ENCODE data around the gene ANP32A.

Gene ANP32A

GRCh38 chr15:68809517-68809916 is 11.2 kb downstream of the ANP32A start:
- H3K4me3 ChIP-seq (ENCODE audit: control insufficient read depth, low read depth, low read length), result no peak overlapping the region
- no peak for DNase-seq (ENCODE audit: low read depth)
- TF ChIP-seq, protein P1, sequence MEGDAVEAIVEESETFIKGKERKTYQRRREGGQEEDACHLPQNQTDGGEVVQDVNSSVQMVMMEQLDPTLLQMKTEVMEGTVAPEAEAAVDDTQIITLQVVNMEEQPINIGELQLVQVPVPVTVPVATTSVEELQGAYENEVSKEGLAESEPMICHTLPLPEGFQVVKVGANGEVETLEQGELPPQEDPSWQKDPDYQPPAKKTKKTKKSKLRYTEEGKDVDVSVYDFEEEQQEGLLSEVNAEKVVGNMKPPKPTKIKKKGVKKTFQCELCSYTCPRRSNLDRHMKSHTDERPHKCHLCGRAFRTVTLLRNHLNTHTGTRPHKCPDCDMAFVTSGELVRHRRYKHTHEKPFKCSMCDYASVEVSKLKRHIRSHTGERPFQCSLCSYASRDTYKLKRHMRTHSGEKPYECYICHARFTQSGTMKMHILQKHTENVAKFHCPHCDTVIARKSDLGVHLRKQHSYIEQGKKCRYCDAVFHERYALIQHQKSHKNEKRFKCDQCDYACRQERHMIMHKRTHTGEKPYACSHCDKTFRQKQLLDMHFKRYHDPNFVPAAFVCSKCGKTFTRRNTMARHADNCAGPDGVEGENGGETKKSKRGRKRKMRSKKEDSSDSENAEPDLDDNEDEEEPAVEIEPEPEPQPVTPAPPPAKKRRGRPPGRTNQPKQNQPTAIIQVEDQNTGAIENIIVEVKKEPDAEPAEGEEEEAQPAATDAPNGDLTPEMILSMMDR (conservative IDR thresholded peaks at IDR 0.05; ENCODE audit: control insufficient read depth, insufficient read depth, low read depth, low read length), result no peak

DNA sequence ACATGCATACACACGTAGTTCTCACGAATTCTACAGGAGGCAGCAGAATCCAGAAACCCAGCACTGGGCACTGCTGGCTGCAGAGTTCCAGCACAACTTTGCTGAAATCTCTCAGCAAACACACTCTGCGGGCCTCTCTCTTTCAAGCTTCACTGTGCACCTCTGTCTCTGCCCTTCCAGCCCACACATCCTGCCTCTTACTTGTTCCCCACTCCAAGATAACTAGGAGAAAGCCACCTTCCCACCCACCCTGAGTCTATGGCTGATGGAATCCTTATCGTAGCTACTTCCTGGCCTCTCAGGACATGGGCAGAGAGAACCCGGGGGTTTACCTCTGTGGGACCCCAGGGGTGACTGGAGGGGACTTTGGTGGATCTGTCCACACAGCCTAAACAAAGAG is 11.9 kb downstream of the ANP32A start:
- TF ChIP-seq, protein P1 (conservative IDR thresholded peaks at IDR 0.05; ENCODE audit: control insufficient read depth, insufficient read depth, low read depth, low read length), result no peak
- H3K4me3 ChIP-seq (ENCODE audit: control insufficient read depth, low read depth, low read length), result no peak overlapping the region
- no peak for DNase-seq (ENCODE audit: low read depth)

- TF ChIP-seq, protein P1 (conservative IDR thresholded peaks at IDR 0.05; ENCODE audit: control insufficient read depth, insufficient read depth, low read depth, low read length), result no peak
- DNase-seq (ENCODE audit: low read depth), result no peak
- no peak overlapping the region for H3K4me3 ChIP-seq (ENCODE audit: control insufficient read depth, low read depth, low read length)
Observed at GRCh38 chr15:68808091-68808490, 12.6 kb downstream of the ANP32A start.

GRCh38 chr15:68807249-68807648 is 13.4 kb downstream of the ANP32A start:
- TF ChIP-seq, protein P1 (conservative IDR thresholded peaks at IDR 0.05; ENCODE audit: control insufficient read depth, insufficient read depth, low read depth, low read length), result no peak
- DNase-seq (ENCODE audit: low read depth), result no peak

DNA sequence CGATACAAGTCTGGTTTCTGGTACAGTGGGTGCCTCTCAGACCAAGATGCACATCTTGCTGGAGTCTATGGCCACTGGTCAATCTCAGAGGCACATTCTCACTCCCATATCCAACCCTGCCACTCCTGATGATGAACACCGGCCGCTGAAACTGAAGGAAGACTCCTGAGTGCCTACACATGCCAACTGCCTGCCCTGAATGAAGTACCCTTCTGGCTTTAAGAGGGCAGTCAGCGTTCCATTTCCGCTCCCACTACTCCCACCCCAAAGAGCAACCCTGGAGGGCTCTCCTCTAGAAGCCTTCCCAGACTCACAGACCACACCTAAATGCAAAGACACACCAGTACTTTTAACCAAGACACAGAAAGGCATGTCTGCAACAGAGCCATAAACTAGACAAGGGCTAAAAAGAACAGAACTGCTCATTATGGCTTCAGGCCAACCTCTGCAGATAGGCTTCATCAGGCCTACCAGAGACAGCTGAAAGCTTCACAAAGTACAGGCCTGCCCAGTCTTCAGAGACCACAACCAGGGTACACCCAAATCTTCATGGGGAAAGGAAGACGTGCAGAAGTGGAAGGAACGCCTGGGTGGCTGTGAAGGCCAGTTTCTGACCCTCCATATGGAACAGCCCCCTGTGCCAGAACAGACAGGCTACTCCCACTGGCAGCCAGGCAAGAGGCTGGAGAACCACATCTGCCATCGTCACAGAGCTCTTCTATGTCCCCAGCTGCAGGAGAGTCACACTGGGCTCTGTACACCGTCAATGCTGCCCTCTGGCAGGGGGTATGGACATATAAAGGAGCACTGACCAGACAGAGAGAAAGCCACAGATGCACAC is 14.3 kb downstream of the ANP32A start:
- no peak overlapping the region for H3K4me3 ChIP-seq (ENCODE audit: control insufficient read depth, low read depth, low read length)
- no peak for DNase-seq (ENCODE audit: low read depth)
- TF ChIP-seq, protein P1 (conservative IDR thresholded peaks at IDR 0.05; ENCODE audit: control insufficient read depth, insufficient read depth, low read depth, low read length), result no peak

More at GRCh38 chr15:68807249-68807648, 13.4 kb downstream of the ANP32A start:
- no peak overlapping the region for H3K4me3 ChIP-seq (ENCODE audit: control insufficient read depth, low read depth, low read length)

DNA sequence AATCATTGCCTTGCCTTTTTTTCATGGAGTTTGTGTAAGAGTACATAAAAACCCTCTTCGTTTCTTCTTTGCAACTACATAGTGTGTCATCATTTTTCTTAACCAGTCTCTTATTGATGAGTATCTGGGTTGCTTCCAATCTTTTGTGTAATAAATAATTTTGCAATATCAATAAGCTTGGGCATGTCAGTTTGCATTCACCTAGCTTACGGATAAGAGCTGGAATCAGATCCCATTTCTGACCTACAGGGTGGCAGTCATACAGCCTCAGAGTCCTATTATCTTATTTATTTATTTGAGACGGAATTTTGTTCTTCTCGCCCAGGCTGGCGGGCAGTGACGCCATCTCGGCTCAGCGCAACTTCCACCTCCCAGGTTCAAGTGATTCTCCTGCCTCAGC is 18.3 kb downstream of the ANP32A start:
- DNase-seq (ENCODE audit: low read depth), result no peak
- H3K4me3 ChIP-seq (ENCODE audit: control insufficient read depth, low read depth, low read length), result no peak overlapping the region
- TF ChIP-seq, protein P1 (conservative IDR thresholded peaks at IDR 0.05; ENCODE audit: control insufficient read depth, insufficient read depth, low read depth, low read length), result no peak

All from fibroblast of mammary gland (primary cell).